Left ventricle myocardium superior (tissue), 1 donor: ENCODE data around the gene CNGA2. TPM values are rescaled to one million over a fixed set of nuclear protein-coding genes. Genes with fewer than 3 reads are reported as not detected.

Source experiments
- ATAC-seq: fragments of 200-7000 bp; cut with Tn5 transposase; one replicate; pipeline ENCODE4 v1.9.1; 2020; ENCODE audit warnings: mild to moderate bottlenecking, moderate library complexity
- DNase-seq: peaks from one replicate; pipeline ENCODE4 v3.0.0-alpha.2; 2020
- intact Hi-C: fragments of 100-400 bp; cut with micrococcal nuclease; formaldehyde crosslinking; loops from one replicate; pipeline ENCODE4 v1.11.0; 2022
- total RNA-seq: library from RNA; stranded (reverse); fragmentation: NEBNext Ultra II Directional; extraction: Animal tissue kit (Norgen Biotek cat#: 25700); gene quantifications from one replicate; pipeline ENCODE4 v1.2.1, GENCODE V29; 2021
- donor health status: DM: no; HTN: yes; CAD: no; lungs with severe emphysema.

CNGA2 gene
- total RNA-seq, 1 donor from 2014 or later: not detected

DNA sequence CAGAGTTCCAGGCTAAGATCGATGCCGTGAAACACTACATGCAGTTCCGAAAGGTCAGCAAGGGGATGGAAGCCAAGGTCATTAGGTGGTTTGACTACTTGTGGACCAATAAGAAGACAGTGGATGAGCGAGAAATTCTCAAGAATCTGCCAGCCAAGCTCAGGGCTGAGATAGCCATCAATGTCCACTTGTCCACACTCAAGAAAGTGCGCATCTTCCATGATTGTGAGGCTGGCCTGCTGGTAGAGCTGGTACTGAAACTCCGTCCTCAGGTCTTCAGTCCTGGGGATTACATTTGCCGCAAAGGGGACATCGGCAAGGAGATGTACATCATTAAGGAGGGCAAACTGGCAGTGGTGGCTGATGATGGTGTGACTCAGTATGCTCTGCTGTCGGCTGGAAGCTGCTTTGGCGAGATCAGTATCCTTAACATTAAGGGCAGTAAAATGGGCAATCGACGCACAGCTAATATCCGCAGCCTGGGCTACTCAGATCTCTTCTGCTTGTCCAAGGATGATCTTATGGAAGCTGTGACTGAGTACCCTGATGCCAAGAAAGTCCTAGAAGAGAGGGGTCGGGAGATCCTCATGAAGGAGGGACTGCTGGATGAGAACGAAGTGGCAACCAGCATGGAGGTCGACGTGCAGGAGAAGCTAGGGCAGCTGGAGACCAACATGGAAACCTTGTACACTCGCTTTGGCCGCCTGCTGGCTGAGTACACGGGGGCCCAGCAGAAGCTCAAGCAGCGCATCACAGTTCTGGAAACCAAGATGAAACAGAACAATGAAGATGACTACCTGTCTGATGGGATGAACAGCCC lies 9.3 kb downstream of the CNGA2 start:
- intact Hi-C loops: loop anchor here (10.0 kb wide), 1 partner anchor 891 kb away; the partner anchor contains the start of gene GABRQ
- ATAC-seq (no peak), DNase-seq (no peak)

- DNase-seq (no peak), ATAC-seq (no peak)
Measured at GRCh38 chrX:151745651-151746050, 11.1 kb downstream of the CNGA2 start.

DNA sequence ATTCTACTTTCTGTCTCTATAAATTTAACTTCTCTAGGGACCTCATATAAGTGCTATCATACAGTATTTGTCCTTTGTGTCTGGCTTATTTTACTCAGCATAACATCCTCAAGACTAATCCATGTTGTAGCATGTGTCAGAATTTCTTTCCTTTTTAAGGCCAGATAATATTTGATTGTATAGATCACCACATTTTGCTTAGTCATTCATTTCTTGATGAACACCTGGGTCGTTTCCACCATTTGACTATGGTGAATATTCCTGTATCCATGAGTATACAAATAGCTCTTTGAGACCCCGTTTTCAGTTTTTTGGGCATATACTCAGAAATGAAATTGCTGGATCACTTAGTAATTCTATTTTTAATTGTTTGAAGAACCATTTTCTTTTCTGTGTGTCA lies 12.0 kb downstream of the CNGA2 start:
- intact Hi-C loops: loop anchor here (10.0 kb wide), 1 partner anchor 888 kb away; the partner anchor contains the start of gene GABRQ
- ATAC-seq (no peak), DNase-seq (no peak)

More at GRCh38 chrX:151745651-151746050, 11.1 kb downstream of the CNGA2 start:
- intact Hi-C loops: loop anchor here (10.0 kb wide), 1 partner anchor 889 kb away; the partner anchor contains the start of gene GABRQ

GRCh38 chrX:151750511-151750910 lies 16.0 kb downstream of the CNGA2 start:
- no peak for DNase-seq
- ATAC-seq: no peak
- intact Hi-C loops: no loop called here

DNA sequence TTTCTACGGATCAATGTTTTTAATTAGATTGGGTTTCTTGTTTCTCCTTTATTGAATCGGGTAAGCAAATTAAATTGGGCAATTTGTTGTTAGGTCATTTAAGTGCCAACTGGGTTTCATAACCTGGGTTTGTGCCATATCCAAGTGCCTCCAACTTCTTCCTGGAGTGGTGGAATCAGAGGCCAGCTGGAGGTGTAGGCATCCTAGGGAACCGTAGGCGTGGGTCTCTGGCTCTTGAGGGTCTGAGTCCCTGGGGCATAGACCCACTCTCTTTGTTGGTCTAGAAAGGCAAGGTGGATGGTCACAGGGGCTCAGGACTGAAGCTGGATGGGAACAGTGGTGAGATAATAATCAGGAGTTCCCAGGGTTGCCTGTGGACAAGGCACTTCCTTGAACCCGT lies 18.3 kb downstream of the CNGA2 start:
- ATAC-seq (no peak), DNase-seq (no peak)
- intact Hi-C loops: no loop called here

DNA sequence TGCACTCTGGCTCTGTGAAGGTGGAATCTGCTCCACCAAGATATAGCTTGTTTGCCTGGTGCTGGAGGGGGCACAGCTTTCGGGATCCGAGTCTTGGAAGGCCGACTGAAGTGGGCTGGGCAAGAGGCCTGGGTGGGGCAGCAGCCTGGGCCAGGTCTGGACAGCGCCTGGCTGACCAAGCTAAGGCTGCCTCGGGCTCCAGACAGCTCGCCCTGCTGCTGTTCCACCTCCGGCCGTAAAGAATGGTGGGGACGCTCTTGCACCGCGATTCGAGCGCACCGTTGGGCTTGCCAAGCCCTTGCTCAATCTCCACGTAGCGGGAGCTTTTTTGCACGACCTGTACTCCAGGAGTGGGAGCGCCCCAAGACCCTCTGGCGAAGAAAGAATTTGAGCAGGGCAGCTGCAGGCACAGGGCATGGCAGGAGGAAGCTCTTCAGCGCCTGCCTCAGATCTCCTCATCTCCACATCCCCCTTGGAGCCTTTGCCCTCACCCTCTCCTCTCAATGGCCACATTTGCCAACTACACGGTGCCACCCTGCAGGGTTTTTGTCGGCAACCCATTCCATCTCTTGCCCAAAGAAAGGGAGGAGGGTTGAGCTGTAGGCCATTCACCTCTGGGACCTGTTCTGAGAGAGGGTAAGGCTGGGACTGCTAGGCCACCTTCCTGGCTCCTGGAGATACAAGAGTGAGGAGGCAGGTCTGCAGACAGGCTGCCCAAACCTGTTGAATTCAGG lies 18.9 kb downstream of the CNGA2 start:
- ATAC-seq: peak; percentile 91
- intact Hi-C loops: no loop called here
- peak; percentile 70 for DNase-seq

DNA sequence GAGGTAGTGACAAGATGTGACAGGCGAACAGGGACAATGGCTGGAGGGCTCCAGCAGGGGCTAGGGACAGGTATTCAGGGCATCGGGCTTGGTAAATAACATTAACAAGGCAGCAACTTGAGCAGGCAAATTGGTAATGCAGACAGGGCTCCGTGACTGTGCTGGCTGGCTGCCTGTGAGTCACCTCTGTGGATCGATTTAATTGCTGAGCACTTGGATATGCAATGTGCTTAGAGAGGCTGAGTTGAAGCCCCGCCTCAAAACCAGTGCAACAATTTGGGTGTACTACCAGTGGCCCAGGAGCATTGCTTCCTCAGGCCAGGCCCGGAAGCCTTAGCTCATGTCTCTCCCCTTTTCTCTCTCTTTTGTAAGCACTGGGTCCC lies 19.5 kb downstream of the CNGA2 start:
- intact Hi-C loops: no loop called here
- DNase-seq (no peak), ATAC-seq (no peak)

GRCh38 chrX:151754641-151755215 lies 20.2 kb downstream of the CNGA2 start:
- ATAC-seq (no peak), DNase-seq (no peak)
- intact Hi-C loops: no loop called here

DNA sequence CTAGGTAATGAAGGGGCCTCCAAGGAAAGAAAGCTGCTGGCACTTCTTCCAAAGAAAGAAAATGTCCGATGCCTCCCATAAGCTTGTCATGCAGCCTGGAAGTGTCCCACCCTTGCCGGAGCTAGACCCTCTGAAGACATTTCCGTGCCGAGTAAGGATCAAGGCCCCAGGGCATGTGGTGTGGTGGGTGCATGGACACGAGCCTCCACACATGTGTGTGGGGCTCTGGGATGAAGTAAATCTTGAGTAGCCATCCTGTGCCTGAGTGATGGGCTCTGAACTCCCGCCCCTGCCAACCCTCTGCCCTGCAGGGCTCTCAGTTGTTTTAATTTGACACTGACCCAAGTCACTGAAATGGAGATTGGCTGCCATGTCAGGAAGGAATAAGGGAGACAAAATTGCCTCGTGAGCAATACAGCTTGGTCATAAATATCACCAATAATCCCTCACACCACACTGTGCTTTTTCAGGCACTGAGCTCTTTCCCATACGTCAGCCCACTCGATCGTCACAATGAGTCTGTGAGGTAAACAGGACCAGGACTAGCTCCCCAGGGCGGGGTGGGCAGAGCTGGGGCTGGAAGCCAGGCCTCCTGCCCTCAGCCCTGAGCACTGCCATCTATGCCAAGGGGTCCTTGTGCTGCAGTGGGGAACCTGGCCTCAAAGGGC lies 24.6 kb downstream of the CNGA2 start:
- intact Hi-C loops: no loop called here
- ATAC-seq (no peak), DNase-seq (no peak)

DNA sequence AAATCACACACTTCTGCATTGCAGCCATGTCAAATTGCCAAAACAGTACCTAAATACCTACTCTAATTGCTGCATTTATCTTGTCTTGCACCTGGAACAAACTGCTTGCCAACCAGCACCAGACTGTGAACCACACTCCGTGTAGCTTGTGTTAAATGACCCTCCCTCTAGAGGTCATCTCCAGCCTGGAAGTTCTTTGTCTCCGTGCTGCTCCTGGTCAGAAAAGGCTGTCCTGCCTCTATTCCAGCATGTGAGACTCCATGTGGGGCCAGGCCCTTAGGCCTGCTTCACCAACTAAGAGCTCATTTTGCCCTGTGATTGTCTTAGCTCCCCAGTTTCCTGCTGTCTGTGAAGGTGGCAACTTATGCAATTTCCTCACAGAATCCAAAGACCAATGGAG lies 28.3 kb downstream of the CNGA2 start:
- DNase-seq (no peak), ATAC-seq (no peak)
- intact Hi-C loops: no loop called here

GRCh38 chrX:151763711-151764110 lies 29.2 kb downstream of the CNGA2 start:
- intact Hi-C loops: no loop called here
- no peak for ATAC-seq
- DNase-seq: no peak

- ATAC-seq: no peak
- intact Hi-C loops: no loop called here
- DNase-seq: no peak
Measured at GRCh38 chrX:151765026-151765425, 30.5 kb downstream of the CNGA2 start.

- ATAC-seq: no peak
- DNase-seq: no peak
- intact Hi-C loops: no loop called here
Measured at GRCh38 chrX:151771726-151772125, 37.2 kb downstream of the CNGA2 start.

GRCh38 chrX:151773434-151773833 lies 38.9 kb downstream of the CNGA2 start:
- no peak for DNase-seq
- intact Hi-C loops: no loop called here
- ATAC-seq: no peak

DNA sequence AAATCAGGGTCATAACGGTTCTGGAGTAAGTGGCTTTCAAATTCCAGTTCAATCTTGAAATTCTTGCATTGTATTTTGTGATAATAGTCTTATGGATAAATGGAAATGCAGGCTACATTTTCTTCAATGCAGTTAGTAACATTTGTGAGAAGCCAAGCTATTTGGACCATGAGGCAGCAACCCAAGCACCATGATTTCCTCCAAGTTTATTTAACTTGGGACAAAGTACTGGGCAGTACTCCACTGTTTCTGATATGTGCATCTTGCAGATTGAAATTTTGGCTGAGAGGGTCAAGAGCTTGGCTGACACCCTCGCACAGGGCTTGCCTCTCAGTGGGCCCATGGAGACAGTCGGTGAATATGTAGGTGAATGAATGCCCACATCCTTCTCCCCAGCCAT lies 39.9 kb downstream of the CNGA2 start:
- intact Hi-C loops: no loop called here
- no peak for DNase-seq
- no peak for ATAC-seq

DNA sequence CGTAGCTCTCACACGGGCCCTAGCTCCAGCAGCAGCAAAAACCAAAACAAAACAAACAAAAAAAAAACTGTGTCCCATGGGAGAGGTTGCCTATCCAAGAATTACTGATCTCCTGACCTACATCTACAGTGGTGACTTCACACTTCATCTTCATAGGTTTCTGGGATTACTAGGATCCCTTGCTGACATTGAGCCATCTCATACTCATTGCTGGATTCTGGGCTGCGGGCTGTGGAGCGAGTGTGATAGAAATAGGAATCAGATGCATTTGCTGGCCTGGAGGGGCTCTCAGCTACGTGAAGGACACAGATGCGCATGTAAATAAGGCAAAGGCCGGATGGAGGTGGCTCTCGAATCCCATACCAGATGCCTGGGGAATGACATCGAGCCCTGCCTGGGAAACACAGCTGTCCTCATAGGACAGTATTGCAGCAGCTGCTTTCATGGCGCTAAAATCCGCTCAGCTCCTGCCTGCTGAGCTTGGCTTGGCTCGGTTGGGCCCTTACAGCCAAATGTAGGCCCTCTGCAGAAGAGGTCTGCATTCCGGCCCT lies 41.7 kb downstream of the CNGA2 start:
- intact Hi-C loops: no loop called here
- DNase-seq (no peak), ATAC-seq (peak; percentile 85)

DNA sequence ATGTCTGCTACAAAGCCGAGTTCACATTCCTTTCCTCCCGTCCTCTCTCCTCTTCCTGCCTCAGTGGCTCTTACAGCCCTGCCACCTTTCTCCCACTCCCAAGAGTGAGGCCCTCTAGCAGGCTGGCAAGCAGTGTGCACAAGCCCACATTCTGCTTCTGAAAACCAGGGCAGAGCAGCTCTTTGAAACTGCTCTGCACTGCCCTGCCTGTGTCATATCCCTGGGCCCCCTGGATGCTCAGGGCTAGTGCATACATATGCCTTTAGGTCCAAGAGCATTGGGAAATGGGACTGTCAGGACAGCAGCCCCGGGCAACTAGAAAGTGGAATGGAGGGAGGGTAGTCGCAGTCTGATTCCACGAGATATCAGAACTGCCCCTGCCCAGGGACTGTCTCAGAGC lies 42.4 kb downstream of the CNGA2 start:
- intact Hi-C loops: no loop called here
- no peak for ATAC-seq
- no peak for DNase-seq

GRCh38 chrX:151779258-151779657 lies 44.7 kb downstream of the CNGA2 start:
- no peak for ATAC-seq
- intact Hi-C loops: no loop called here
- no peak for DNase-seq

- intact Hi-C loops: no loop called here
- no peak for DNase-seq
- ATAC-seq: no peak
Measured at GRCh38 chrX:151780621-151781020, 46.1 kb downstream of the CNGA2 start.
